Measurements from ENCODE around the gene ASB13.
A peak's percentile ranks its signal among the peaks of the same experiment; 100 is the strongest.

The ASB13 gene

DNA sequence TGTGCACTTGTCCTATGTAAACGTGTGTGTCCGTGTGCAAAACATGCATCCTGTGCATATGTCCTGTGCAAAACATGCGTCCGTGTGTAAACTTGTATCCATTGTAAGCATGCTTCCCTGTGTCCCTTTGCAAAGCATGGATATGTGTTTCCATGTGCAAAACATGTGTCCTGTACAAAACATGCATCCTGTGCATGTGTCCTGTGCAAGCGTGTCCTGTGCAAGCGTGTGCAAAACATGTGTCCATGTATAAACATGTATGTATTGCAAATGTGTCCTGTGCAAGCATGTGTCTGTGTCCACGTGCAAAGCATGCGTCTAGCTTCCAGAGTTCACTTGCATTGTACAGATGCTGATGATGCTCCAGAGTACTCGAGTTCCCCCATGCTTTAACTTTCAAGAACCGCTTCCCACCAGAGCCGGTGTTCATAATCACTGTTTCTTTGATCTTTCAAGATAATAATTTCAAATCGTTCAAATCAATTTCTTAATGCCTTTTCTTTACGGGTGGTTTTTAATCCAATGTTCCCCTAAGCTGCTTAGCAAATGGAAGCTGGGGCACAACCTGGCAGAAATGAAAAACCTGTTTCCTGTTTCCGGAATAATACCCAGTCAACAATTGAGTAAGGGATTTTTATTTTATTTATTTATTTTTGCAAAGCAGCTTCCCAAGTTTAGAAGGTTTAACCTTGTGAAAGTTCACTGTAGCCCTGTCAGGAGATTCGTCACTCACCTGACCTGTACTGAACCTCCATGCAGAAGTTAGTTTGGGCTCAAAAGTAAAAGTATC lies 641 bp upstream of the ASB13 start:
- H3K4me3 ChIP-seq (ENCODE audit: low read depth, low read length): peak overlapping the region; percentile 74
- no peak overlapping the region for H3K9ac ChIP-seq (ENCODE audit: low read depth, low read length)
- H3K4me1 ChIP-seq (ENCODE audit: control insufficient read depth, insufficient read depth, low read length): peaks cover 5% of the 10 kb centered on the region
- H3K36me3 ChIP-seq (ENCODE audit: control insufficient read depth, insufficient read depth, low read length): no peaks in the 10 kb centered on the region
- peaks cover 14% of the 10 kb centered on the region for H3K27me3 ChIP-seq (ENCODE audit: control insufficient read depth, insufficient read depth, low read length)
- H3K9me3 ChIP-seq (ENCODE audit: control insufficient read depth, insufficient read depth, low read length): no peaks in the 10 kb centered on the region

GRCh38 chr10:5665373-5666007 lies 905 bp downstream of the ASB13 start:
- H3K36me3 ChIP-seq (ENCODE audit: control insufficient read depth, insufficient read depth, low read length): no peaks in the 10 kb centered on the region
- H3K4me3 ChIP-seq (ENCODE audit: low read depth, low read length): peak overlapping the region; percentile 79
- peak overlapping the region; percentile 73 for H3K9ac ChIP-seq (ENCODE audit: low read depth, low read length)
- peaks cover 14% of the 10 kb centered on the region for H3K27me3 ChIP-seq (ENCODE audit: control insufficient read depth, insufficient read depth, low read length)
- H3K4me1 ChIP-seq (ENCODE audit: control insufficient read depth, insufficient read depth, low read length): peaks cover 5% of the 10 kb centered on the region
- no peaks in the 10 kb centered on the region for H3K9me3 ChIP-seq (ENCODE audit: control insufficient read depth, insufficient read depth, low read length)

DNA sequence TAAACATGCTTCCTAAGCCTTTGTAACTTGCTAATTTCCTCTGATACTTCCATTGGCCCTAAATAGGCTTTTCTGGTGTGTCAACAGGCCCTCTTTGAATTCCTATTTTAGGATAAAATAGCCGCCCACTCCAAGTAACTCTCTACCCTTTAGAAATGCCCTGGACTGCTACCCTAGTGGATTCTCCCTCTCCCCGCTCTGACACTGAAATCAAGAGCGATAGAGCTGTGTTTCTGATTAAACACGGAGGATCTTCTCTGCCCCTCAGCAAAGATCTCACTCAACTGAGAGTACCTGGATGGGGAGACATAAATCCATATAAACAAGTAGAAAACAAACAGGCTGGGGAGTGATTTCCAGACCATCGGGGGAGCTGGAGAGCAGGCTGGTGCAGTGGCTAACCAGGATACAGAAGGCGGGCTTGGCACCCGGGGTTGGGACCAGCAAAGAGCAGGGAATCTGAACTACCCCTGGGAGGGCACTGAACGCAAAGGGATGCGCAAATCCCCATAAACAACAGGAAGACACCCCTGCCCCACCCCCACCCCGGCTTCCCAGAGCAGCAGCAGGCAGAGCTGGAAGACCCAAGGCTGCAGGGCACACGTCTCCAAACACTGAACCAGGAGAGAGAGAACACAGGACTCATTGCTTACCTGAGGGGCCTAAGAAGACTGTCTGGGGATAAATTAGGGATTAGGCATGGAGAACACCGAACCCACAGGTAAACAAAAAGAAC lies 2.5 kb downstream of the ASB13 start:
- Histone ChIP-seq H3K27me3 (ENCODE audit: control insufficient read depth, insufficient read depth, low read length) (peaks cover 14% of the 10 kb centered on the region), H3K4me3 (ENCODE audit: low read depth, low read length) (no peak overlapping the region), H3K9me3 (ENCODE audit: control insufficient read depth, insufficient read depth, low read length) (no peaks in the 10 kb centered on the region), H3K36me3 (ENCODE audit: control insufficient read depth, insufficient read depth, low read length) (no peaks in the 10 kb centered on the region), H3K9ac (ENCODE audit: low read depth, low read length) (no peak overlapping the region), H3K4me1 (ENCODE audit: control insufficient read depth, insufficient read depth, low read length) (peaks cover 5% of the 10 kb centered on the region)

- Histone ChIP-seq H3K9ac (ENCODE audit: low read depth, low read length) (no peak overlapping the region), H3K27me3 (ENCODE audit: control insufficient read depth, insufficient read depth, low read length) (peaks cover 14% of the 10 kb centered on the region), H3K4me1 (ENCODE audit: control insufficient read depth, insufficient read depth, low read length) (peaks cover 5% of the 10 kb centered on the region), H3K9me3 (ENCODE audit: control insufficient read depth, insufficient read depth, low read length) (no peaks in the 10 kb centered on the region), H3K4me3 (ENCODE audit: low read depth, low read length) (no peak overlapping the region), H3K36me3 (ENCODE audit: control insufficient read depth, insufficient read depth, low read length) (no peaks in the 10 kb centered on the region)
Observed at GRCh38 chr10:5662708-5663579, 3.5 kb downstream of the ASB13 start.

- Histone ChIP-seq H3K4me1 (ENCODE audit: control insufficient read depth, insufficient read depth, low read length) (peaks cover 3% of the 10 kb centered on the region), H3K27me3 (ENCODE audit: control insufficient read depth, insufficient read depth, low read length) (peaks cover 2% of the 10 kb centered on the region), H3K9me3 (ENCODE audit: control insufficient read depth, insufficient read depth, low read length) (no peaks in the 10 kb centered on the region), H3K4me3 (ENCODE audit: low read depth, low read length) (no peak overlapping the region), H3K9ac (ENCODE audit: low read depth, low read length) (no peak overlapping the region), H3K36me3 (ENCODE audit: control insufficient read depth, insufficient read depth, low read length) (no peaks in the 10 kb centered on the region)
Observed at GRCh38 chr10:5661043-5661442, 5.4 kb downstream of the ASB13 start.

DNA sequence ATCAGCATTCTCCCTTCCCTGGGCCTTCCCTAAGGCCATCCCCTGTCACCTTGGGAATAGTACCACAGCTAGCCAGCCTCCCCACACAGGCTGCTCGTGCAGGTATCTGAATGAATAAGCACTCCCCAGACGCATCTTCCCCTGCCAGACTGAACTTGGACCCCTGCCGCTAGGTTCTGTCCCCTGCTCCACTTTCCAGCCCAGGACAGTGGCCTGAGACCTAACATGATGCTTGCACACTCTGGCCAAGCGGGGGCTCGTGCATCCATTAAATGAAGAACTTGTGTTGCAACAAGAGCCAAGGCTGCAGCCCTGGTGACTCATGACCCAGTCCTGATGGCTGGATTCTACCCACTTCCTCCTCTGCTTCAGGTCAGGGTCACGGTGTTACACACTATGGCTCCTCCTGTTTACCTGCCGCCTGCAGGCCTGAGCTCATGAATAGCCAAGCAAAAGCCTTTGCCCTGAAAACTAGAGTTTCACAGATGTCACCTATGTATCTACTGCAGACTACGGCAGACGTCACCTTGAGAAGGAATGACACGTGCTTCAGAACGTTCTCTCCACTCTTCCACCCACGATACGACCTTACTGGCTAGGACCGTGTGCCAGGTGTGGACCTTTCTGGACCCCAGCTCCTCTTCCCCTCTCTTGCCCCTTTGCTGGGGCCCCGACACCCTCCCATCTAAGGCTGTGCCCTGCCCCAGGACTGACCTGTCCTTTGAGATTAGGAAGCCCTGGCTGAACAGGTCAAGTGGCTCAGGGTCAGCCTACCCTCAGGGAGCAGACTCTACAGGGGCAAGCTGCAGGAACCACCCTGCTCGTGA lies 6.5 kb downstream of the ASB13 start:
- no peak overlapping the region for H3K9ac ChIP-seq (ENCODE audit: low read depth, low read length)
- H3K9me3 ChIP-seq (ENCODE audit: control insufficient read depth, insufficient read depth, low read length): no peaks in the 10 kb centered on the region
- no peaks in the 10 kb centered on the region for H3K27me3 ChIP-seq (ENCODE audit: control insufficient read depth, insufficient read depth, low read length)
- H3K36me3 ChIP-seq (ENCODE audit: control insufficient read depth, insufficient read depth, low read length): no peaks in the 10 kb centered on the region
- H3K4me3 ChIP-seq (ENCODE audit: low read depth, low read length): no peak overlapping the region
- H3K4me1 ChIP-seq (ENCODE audit: control insufficient read depth, insufficient read depth, low read length): peaks cover 3% of the 10 kb centered on the region

GRCh38 chr10:5658871-5659618 lies 7.3 kb downstream of the ASB13 start:
- Histone ChIP-seq H3K4me1 (ENCODE audit: control insufficient read depth, insufficient read depth, low read length) (peaks cover 3% of the 10 kb centered on the region), H3K9ac (ENCODE audit: low read depth, low read length) (no peak overlapping the region), H3K4me3 (ENCODE audit: low read depth, low read length) (peak overlapping the region; percentile 39), H3K9me3 (ENCODE audit: control insufficient read depth, insufficient read depth, low read length) (no peaks in the 10 kb centered on the region), H3K27me3 (ENCODE audit: control insufficient read depth, insufficient read depth, low read length) (no peaks in the 10 kb centered on the region), H3K36me3 (ENCODE audit: control insufficient read depth, insufficient read depth, low read length) (no peaks in the 10 kb centered on the region)

DNA sequence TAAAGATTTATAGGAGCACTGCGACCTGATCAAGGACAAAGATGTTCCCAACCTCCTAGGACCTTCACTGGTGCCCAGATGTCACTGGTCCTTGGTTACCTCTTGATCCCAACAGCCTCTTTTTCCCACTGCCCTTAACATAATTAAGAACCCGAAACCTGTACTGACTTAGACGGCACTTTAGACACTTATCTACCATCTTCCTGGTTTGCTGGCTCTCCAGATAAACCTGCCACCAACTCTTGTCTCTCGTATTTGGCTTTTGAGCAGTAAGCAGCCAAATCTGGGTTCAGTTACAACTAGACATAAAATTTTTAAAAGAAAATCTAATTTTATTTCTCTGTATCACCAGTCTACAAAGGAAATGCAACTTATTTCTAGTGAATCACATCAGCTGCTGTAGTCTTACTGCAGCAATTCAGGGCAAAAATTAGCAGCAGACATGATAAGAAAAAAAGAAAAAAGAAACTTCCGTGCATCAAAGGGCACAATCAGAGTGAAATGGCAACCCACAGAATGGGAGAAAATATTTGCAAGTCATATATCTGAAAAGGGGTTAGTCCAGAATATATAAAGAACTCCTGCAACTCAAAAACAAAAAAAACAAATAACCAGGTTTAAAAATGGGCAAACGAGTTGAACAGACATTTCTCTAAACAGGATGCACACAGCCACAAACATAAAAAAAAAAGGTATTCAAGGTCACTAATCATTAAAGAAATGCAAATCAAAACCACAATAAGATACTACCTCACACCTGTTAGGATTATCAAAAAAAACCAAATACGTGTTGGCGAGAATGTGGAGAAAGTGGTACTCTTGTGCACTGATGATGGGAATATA lies 9.4 kb downstream of the ASB13 start:
- Histone ChIP-seq H3K9ac (ENCODE audit: low read depth, low read length) (no peak overlapping the region), H3K27me3 (ENCODE audit: control insufficient read depth, insufficient read depth, low read length) (no peaks in the 10 kb centered on the region), H3K4me3 (ENCODE audit: low read depth, low read length) (no peak overlapping the region), H3K9me3 (ENCODE audit: control insufficient read depth, insufficient read depth, low read length) (no peaks in the 10 kb centered on the region), H3K4me1 (ENCODE audit: control insufficient read depth, insufficient read depth, low read length) (no peaks in the 10 kb centered on the region), H3K36me3 (ENCODE audit: control insufficient read depth, insufficient read depth, low read length) (no peaks in the 10 kb centered on the region)

GRCh38 chr10:5655121-5655520 lies 11.3 kb downstream of the ASB13 start:
- no peak overlapping the region for H3K9ac ChIP-seq (ENCODE audit: low read depth, low read length)
- peaks cover 4% of the 10 kb centered on the region for H3K36me3 ChIP-seq (ENCODE audit: control insufficient read depth, insufficient read depth, low read length)
- no peaks in the 10 kb centered on the region for H3K27me3 ChIP-seq (ENCODE audit: control insufficient read depth, insufficient read depth, low read length)
- H3K4me3 ChIP-seq (ENCODE audit: low read depth, low read length): no peak overlapping the region
- H3K9me3 ChIP-seq (ENCODE audit: control insufficient read depth, insufficient read depth, low read length): no peaks in the 10 kb centered on the region
- H3K4me1 ChIP-seq (ENCODE audit: control insufficient read depth, insufficient read depth, low read length): no peaks in the 10 kb centered on the region

Data from iPS-15b (cell line).